Activated CD4-positive, alpha-beta memory T cell treated with anti-CD3 and anti-CD28 coated beads, Interleukin-2, amount 10 ng/mL, durations not matched to agents 7 days and 5 days (primary cell): ENCODE results near the gene INPP5A. TPM values are rescaled to one million over a fixed set of nuclear protein-coding genes. Genes with fewer than 3 reads are reported as not detected.
"Not testable (repeated sequence)": the region's sequence is repeated elsewhere in the genome, so short reads cannot be mapped to it uniquely, and the experiment has no call there.

ENCODE experiments used
- CTCF ChIA-PET: fragments of 350-600 bp; sonication (Branson Sonifier 250); formaldehyde crosslinking; loops from one replicate; lab custom pipeline; 2021; ENCODE audit warnings: antibody characterized with exemption, inconsistent platforms; lab: Charles Lee
- POLR2A ChIA-PET: fragments of 350-600 bp; sonication (Branson Sonifier 250); formaldehyde crosslinking; loops from one replicate; lab custom pipeline; 2021; ENCODE audit warnings: antibody characterized with exemption; lab: Charles Lee
- DNase-seq: peaks from one replicate; pipeline ENCODE4 v3.0.0-alpha.2; 2020
- H3K27ac Mint-ChIP-seq: one replicate; pipeline ENCODE4 v1.8.0; 2021; ENCODE audit warnings: mild to moderate bottlenecking, mixed read lengths
- H3K27me3 Mint-ChIP-seq: one replicate; pipeline ENCODE4 v1.8.0; 2021; ENCODE audit warnings: mixed read lengths
- H3K36me3 Mint-ChIP-seq: one replicate; pipeline ENCODE4 v1.8.0; 2021; ENCODE audit warnings: low read depth, mixed read lengths
- H3K4me1 Mint-ChIP-seq: one replicate; pipeline ENCODE4 v1.8.0; 2021; ENCODE audit warnings: mixed read lengths
- H3K4me3 Mint-ChIP-seq: one replicate; pipeline ENCODE4 v1.8.0; 2021; ENCODE audit warnings: mild to moderate bottlenecking, mixed read lengths
- H3K9me3 Mint-ChIP-seq: one replicate; pipeline ENCODE4 v1.8.0; 2021; ENCODE audit warnings: mixed read lengths
- total RNA-seq, 2 experiments: library from RNA; stranded (reverse); gene quantifications; one replicate each; pipeline ENCODE4 v1.2.3, GENCODE V29; 2021

Gene INPP5A
- total RNA-seq, 2 experiments from 2014 or later, result 9.3 to 9.5 TPM

DNA sequence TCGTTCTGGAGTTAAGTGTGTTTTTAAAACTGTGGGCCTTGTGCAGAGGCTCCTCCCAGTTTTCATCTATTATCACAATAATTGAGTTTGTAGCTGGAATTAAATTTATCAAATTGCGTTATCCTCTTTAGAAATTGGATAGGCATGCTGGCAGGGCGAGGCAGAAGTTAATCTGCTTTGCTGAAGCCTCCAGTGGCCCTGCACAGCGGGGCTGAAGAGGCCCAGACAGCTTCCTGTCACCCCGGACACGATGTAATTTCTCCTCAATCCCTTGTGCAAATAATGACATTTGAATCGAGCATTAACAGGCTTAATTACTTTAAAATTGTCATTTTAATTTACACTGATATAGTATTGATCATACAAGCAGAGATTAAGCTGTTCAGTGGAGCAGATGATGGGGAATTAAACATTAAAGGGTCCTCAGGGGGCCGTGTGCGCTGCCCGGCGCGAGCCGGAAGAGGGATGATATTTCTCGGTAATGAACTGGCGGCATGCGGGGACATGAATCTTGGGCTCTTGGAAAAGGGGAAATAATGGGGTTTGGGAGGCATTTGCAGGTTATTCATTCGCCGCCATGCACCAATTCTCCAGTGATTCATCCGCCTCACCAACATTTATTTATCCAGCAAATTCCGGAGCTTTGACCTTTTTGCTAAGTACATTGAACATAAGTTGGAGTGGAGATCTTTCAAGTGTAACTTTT lies 129.9 kb downstream of the INPP5A start:
- DNase-seq, result no peak
- Mint-ChIP-seq H3K4me1 (peaks cover 8% of the 10 kb centered on the region), H3K27ac (no peak overlapping the region), H3K4me3 (no peak overlapping the region), H3K9me3 (no peaks in the 10 kb centered on the region), H3K36me3 (no peaks in the 10 kb centered on the region), H3K27me3 (no peaks in the 10 kb centered on the region)
- POLR2A ChIA-PET, result no interaction called here
- CTCF ChIA-PET, result no interaction called here

DNA sequence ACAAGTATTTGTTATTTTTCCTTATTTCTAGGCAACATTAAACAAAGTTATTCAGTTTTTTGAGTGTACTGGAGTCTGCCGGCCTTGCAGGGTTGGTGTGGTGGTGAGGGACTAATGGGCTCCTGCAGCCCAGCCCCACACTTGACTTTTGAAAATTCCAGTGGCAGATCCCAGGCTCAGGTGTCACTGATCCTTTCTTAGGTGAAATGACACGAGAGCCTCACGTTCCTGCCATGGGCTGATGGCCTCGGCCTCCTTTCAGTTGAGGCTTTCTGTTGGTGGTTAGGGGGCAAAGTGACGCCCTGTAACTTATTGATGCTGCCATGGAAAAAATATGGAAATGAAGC lies 130.4 kb downstream of the INPP5A start:
- H3K27ac Mint-ChIP-seq, result no peak overlapping the region
- no peaks in the 10 kb centered on the region for H3K36me3 Mint-ChIP-seq
- CTCF ChIA-PET, result no interaction called here
- no peaks in the 10 kb centered on the region for H3K27me3 Mint-ChIP-seq
- POLR2A ChIA-PET, result no interaction called here
- H3K4me3 Mint-ChIP-seq, result no peak overlapping the region
- DNase-seq, result no peak
- no peaks in the 10 kb centered on the region for H3K9me3 Mint-ChIP-seq
- H3K4me1 Mint-ChIP-seq, result peaks cover 8% of the 10 kb centered on the region

DNA sequence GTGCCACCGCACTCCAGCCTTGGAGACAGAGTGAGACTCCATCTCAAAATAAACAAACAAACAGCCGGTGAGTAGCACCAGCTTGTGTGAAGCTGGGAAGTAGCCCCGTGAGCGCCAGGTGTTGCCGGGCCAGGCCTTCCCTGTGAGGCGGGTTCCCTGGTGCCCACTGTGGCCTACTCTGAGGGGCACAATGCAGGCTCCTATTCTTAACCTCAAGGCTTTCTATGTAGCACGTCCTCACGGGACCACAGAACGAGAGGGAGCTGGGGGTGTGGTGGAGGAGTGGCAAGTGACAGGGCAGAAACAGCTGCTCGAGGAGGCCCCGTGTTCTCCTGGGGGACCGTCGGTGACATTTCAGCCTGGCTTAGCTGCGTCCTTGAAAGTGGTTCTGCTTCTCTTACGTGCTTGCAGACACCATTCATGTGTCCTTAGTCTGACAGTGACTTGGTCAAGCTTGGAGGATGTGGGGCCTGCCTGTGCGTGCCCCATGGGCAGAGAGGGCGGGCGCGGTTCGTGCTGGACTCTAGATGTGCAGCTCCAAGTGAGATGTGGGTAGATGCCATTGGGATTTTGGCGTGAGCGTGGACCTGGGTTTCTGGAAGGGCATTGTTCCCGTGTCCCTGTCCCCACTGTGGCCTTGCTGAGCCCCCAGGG lies 131.7 kb downstream of the INPP5A start:
- Mint-ChIP-seq H3K27me3 (no peaks in the 10 kb centered on the region), H3K27ac (no peak overlapping the region), H3K36me3 (no peaks in the 10 kb centered on the region), H3K4me3 (no peak overlapping the region), H3K9me3 (no peaks in the 10 kb centered on the region), H3K4me1 (peaks cover 8% of the 10 kb centered on the region)
- no peak for DNase-seq
- POLR2A ChIA-PET, result no interaction called here
- CTCF ChIA-PET, result no interaction called here

GRCh38 chr10:132670546-132671227 lies 133.1 kb downstream of the INPP5A start:
- no peak overlapping the region for H3K4me3 Mint-ChIP-seq
- peaks cover 8% of the 10 kb centered on the region for H3K4me1 Mint-ChIP-seq
- ChIA-PET POLR2A (no interaction called here), CTCF (no interaction called here)
- DNase-seq, result no peak
- H3K27me3 Mint-ChIP-seq, result no peaks in the 10 kb centered on the region
- no peak overlapping the region for H3K27ac Mint-ChIP-seq
- H3K36me3 Mint-ChIP-seq, result no peaks in the 10 kb centered on the region
- H3K9me3 Mint-ChIP-seq, result no peaks in the 10 kb centered on the region

GRCh38 chr10:132671228-132672154 lies 133.9 kb downstream of the INPP5A start:
- POLR2A ChIA-PET, result no interaction called here
- no peak for DNase-seq
- H3K36me3 Mint-ChIP-seq, result no peaks in the 10 kb centered on the region
- H3K9me3 Mint-ChIP-seq, result no peaks in the 10 kb centered on the region
- no peak overlapping the region for H3K27ac Mint-ChIP-seq
- CTCF ChIA-PET, result no interaction called here
- H3K4me3 Mint-ChIP-seq, result no peak overlapping the region
- H3K4me1 Mint-ChIP-seq, result peaks cover 2% of the 10 kb centered on the region
- no peaks in the 10 kb centered on the region for H3K27me3 Mint-ChIP-seq

GRCh38 chr10:132673746-132674145 lies 136.2 kb downstream of the INPP5A start:
- CTCF ChIA-PET, H3K27me3 Mint-ChIP-seq, POLR2A ChIA-PET, H3K36me3 Mint-ChIP-seq, DNase-seq, H3K9me3 Mint-ChIP-seq, H3K27ac Mint-ChIP-seq, H3K4me3 Mint-ChIP-seq, H3K4me1 Mint-ChIP-seq: not testable (repeated sequence)

GRCh38 chr10:132674311-132674710 lies 136.7 kb downstream of the INPP5A start:
- H3K4me3 Mint-ChIP-seq, result no peak overlapping the region
- H3K27me3 Mint-ChIP-seq, result no peaks in the 10 kb centered on the region
- ChIA-PET POLR2A (no interaction called here), CTCF (no interaction called here)
- no peak overlapping the region for H3K27ac Mint-ChIP-seq
- H3K4me1 Mint-ChIP-seq, result no peaks in the 10 kb centered on the region
- no peaks in the 10 kb centered on the region for H3K9me3 Mint-ChIP-seq
- no peaks in the 10 kb centered on the region for H3K36me3 Mint-ChIP-seq
- no peak for DNase-seq

DNA sequence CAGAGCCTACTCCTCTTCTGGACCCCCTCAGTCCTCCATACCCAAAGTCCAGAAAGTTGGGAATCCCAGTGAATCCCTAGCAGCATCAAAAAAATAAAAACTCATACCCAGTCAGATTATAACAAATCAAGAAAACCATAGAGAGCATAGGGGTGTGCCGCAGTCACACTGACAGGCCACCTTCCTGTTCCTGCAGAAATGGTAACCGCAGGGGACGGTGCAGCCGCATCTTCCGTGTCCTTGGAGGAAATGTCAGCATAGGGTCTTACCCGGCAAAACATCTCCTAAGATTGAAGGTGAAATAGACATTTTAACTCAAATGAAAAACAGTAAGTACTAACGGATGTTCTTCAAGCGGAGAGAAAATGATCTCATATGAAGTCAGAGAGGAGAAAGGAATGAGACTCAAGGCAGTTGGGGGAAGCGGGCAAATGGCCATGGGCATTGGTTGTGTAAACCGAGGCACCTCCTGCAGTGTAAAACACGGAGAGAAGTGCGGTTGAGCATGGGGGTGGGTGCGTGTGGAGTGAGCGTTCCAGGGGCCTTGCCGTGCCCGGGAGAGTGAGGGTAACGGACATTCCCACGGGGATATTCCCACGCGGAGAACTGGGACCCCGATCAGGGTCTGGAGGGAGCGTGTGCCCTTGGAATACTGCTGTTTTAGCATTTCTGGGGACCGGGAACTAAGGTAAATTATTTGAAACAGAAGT lies 137.6 kb downstream of the INPP5A start:
- POLR2A ChIA-PET, result no interaction called here
- CTCF ChIA-PET, result no interaction called here
- no peak overlapping the region for H3K27ac Mint-ChIP-seq
- DNase-seq, result no peak
- H3K4me1 Mint-ChIP-seq, result no peaks in the 10 kb centered on the region
- H3K9me3 Mint-ChIP-seq, result no peaks in the 10 kb centered on the region
- no peak overlapping the region for H3K4me3 Mint-ChIP-seq
- no peaks in the 10 kb centered on the region for H3K27me3 Mint-ChIP-seq
- no peaks in the 10 kb centered on the region for H3K36me3 Mint-ChIP-seq

- Mint-ChIP-seq H3K27ac (no peak overlapping the region), H3K9me3 (no peaks in the 10 kb centered on the region), H3K4me3 (no peak overlapping the region), H3K36me3 (no peaks in the 10 kb centered on the region), H3K27me3 (no peaks in the 10 kb centered on the region), H3K4me1 (no peaks in the 10 kb centered on the region)
- no peak for DNase-seq
- POLR2A ChIA-PET, result no interaction called here
- CTCF ChIA-PET, result no interaction called here
These were observed 138.8 kb downstream of the INPP5A start for GRCh38 chr10:132676193-132676891.

DNA sequence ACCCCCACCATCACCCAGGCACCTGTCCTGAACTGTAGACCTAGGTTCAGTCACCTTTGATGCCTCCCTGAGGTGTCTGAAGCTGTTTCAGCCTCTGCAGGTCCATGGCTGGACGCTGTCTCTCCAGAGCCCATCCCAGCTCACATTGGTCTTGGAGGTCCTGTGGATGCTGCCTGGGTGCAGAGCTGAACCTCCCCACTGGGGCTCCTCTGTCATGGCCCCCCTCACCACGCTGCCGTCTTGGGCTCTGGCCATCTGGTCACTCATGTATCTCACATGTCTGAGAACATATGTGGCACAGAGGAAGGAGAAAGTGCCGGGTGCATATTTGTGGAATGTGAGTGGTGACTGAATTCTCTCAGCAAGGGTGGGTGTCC lies 139.5 kb downstream of the INPP5A start:
- CTCF ChIA-PET, result no interaction called here
- POLR2A ChIA-PET, result no interaction called here
- Mint-ChIP-seq H3K27me3 (no peaks in the 10 kb centered on the region), H3K4me3 (no peak overlapping the region), H3K4me1 (no peaks in the 10 kb centered on the region), H3K27ac (no peak overlapping the region), H3K36me3 (no peaks in the 10 kb centered on the region), H3K9me3 (no peaks in the 10 kb centered on the region)
- no peak for DNase-seq

- CTCF ChIA-PET, result no interaction called here
These were observed 140.1 kb downstream of the INPP5A start for GRCh38 chr10:132677473-132678227.

More at GRCh38 chr10:132677473-132678227, 140.1 kb downstream of the INPP5A start:
- Mint-ChIP-seq H3K27ac (no peak overlapping the region), H3K27me3 (no peaks in the 10 kb centered on the region), H3K4me1 (no peaks in the 10 kb centered on the region), H3K9me3 (no peaks in the 10 kb centered on the region), H3K4me3 (no peak overlapping the region), H3K36me3 (no peaks in the 10 kb centered on the region)
- POLR2A ChIA-PET, result no interaction called here
- DNase-seq, result no peak
